Fibroblast of pulmonary artery (primary cell): Measurements from ENCODE around the gene TTC39A.

Experiments
- DNase-seq: peaks from one replicate; pipeline ENCODE4 v3.0.0-alpha.2; 2010; ENCODE audit warnings: low read depth
- H3K4me3 ChIP-seq: replicated peaks from 2 replicates; pipeline ENCODE4 v1.5.1; 2011; ENCODE audit warnings: low read depth, mild to moderate bottlenecking, control low read depth, low read length, moderate library complexity
- TF ChIP-seq, protein P1 (sequence below): IDR thresholded peaks from 2 replicates; pipeline ENCODE4 v1.5.1; 2011; ENCODE audit warnings: mild to moderate bottlenecking, control low read depth, low read length, inconsistent platforms; ENCODE audit errors: missing control alignments

Gene TTC39A

DNA sequence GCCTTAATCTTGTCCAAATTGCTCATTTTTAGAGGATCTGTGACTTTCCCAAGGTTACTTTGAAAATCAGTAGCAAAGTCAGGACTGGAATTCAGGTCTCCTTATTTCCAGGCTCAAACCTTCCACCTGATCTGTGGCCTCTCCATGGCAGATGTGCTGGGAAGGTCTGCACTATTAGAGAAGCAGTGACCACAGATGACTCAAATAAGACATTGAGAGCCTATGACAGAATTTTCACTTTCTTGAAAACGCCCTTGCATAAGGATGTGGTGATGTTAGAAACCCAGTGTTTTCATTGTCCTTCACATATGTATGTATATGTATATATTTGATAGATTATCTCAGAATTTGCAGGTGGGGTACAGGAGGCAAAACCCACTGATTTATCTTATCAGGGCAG is 45.3 kb downstream of the TTC39A start:
- TF ChIP-seq, protein P1, sequence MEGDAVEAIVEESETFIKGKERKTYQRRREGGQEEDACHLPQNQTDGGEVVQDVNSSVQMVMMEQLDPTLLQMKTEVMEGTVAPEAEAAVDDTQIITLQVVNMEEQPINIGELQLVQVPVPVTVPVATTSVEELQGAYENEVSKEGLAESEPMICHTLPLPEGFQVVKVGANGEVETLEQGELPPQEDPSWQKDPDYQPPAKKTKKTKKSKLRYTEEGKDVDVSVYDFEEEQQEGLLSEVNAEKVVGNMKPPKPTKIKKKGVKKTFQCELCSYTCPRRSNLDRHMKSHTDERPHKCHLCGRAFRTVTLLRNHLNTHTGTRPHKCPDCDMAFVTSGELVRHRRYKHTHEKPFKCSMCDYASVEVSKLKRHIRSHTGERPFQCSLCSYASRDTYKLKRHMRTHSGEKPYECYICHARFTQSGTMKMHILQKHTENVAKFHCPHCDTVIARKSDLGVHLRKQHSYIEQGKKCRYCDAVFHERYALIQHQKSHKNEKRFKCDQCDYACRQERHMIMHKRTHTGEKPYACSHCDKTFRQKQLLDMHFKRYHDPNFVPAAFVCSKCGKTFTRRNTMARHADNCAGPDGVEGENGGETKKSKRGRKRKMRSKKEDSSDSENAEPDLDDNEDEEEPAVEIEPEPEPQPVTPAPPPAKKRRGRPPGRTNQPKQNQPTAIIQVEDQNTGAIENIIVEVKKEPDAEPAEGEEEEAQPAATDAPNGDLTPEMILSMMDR, result no peak
- no peak for DNase-seq
- no peak overlapping the region for H3K4me3 ChIP-seq

DNA sequence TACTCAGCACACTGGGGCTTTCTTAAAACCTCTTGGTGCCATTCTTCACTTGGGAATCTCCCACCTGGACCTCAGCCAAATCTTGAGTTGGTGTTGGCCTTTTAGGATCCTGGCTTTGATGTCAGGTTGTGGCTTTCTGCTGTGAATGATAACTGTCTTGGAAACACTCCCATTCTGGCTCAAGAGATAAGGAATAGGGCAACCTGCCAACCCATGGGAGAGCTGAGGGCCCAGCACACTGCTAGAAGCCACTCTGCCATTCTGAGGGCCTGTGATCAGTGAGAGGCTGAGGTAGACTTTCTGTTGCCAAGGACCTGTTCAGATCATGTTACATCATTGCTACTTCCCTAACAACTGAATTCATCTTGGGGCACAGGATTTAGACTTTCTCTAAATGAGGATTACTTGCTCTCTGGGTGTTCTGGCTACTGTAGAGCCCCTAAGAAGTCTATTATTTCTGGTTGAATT is 45.8 kb downstream of the TTC39A start:
- TF ChIP-seq, protein P1, result no peak
- peak; percentile 37 for DNase-seq
- no peak overlapping the region for H3K4me3 ChIP-seq

DNA sequence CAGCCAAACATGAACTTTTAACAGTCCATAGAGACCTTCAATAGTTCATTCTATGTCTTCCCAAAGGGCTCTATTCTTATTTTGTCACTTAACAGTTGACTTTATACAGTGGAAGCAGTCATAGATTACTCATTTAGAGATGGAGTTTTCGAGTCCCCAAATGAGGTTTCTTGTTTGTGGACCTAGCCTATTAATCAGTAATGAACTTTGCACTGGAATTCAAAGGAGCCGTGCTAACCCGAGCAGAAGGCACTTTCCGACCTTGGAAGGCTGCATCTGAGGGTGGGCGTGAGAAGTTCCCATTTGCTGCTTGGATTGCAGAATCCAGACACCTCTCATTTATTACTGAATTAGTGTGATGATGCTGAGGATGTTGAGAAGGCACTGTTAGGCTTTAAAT is 46.4 kb downstream of the TTC39A start:
- TF ChIP-seq, protein P1, result no peak
- no peak for DNase-seq
- H3K4me3 ChIP-seq, result no peak overlapping the region

DNA sequence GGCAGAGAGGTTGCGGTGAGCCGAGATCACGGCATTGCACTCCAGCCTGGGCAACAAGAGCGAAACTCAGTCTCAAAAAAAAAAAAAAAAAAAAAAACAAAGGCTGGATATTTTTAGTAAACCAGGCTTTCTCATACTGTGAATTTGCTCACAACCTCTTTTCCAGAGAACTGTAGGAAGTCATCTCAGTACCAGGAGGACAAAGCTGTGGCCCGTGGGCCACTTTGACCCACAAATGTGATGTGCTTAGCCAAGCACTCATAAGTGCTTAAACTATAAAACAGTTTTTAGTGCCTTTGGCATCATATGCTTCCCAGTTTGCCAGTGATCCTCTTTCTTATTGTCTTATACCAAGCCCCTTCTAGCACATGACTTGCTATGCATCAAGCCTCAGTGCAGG is 47.8 kb downstream of the TTC39A start:
- TF ChIP-seq, protein P1, result no peak
- no peak overlapping the region for H3K4me3 ChIP-seq
- DNase-seq, result no peak

DNA sequence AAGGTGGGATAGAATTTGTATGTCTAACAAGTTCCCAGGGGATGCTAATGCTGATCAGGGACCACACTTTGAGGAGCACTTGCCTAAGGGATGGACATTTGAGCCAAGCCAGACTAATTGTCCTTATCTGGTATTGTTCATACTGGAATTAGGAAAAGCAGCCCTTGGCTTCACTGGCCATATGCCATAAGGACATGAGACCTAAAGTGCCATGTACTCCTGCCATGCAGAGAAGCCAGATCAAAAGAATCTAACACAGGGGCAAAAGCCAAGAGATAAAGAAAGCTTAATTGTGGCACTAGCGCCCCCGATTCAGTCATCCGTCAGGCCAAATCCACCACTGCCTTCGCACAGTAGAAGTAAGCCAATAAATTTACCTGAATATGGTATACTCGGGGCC is 48.6 kb downstream of the TTC39A start:
- no peak overlapping the region for H3K4me3 ChIP-seq
- TF ChIP-seq, protein P1, result no peak
- no peak for DNase-seq

DNA sequence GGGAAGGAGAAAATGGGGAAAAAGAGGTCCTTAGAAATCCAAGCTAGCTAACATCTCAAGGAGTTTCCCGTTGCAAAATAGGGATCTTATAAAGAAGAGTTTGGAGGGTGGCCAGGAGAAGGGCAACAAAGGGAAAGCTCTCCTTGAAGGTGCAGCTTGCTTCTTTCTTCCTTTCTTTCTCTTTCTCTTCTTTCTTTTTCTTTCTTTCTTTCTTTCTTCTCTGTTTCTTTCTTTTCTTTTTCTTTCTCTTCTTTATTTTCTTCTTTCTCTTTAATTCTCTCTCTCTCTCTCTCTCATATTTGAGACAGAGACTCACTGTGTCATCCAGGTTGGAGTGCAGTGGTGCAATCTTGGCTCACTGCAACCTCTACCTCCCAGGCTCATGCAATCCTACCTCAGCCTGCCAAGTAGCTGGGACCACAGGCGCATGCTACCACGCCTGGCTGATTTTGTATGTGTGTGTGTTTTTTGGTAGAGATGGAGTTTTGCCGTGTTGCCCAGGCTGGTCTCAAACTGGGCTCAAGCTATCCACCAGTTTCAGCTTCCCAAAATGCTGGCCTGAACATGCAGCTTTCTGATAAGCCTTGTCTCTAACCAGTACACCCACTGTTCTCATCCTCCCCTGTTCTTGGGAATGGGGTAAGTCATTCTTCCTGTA is 49.9 kb downstream of the TTC39A start:
- no peak overlapping the region for H3K4me3 ChIP-seq
- TF ChIP-seq, protein P1, result no peak
- DNase-seq, result peak; percentile 13

DNA sequence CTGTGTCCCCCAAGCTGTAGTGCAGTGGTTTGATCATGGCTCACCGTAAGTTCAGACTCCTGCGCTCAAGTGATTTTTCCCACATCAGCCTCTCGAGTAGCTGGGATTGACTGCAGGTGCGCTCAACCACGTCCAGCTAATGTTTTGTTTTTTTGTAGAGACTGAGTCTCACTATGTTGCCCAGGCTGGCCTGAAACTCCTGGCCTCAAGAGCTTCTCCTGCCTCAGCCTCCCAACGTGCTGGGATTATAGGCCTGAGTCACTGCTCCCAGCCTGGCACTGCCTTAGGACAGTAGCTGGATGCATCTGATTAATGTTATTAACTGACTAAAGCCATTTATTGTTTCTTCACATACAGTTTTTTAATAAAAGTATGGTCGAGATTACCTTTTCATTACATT is 54.1 kb downstream of the TTC39A start:
- TF ChIP-seq, protein P1, result no peak
- H3K4me3 ChIP-seq, result no peak overlapping the region
- no peak for DNase-seq
